Hepatocyte (in vitro differentiated cells): ENCODE measurements around the gene BAHCC1. TPM values are rescaled to one million over a fixed set of nuclear protein-coding genes. Genes with fewer than 3 reads are reported as not detected.

Source experiments
- DNase-seq: peaks from one replicate; pipeline ENCODE4 v3.0.0-alpha.2; 2016; ENCODE audit warnings: low spot score
- H2AFZ ChIP-seq: fragments of 200-600 bp; sonication (generic); 2 replicates; pipeline ENCODE4 v1.6.0; 2016; ENCODE audit warnings: antibody characterized with exemption, mild to moderate bottlenecking
- H3K27ac ChIP-seq: fragments of 200-600 bp; sonication (generic); 2 replicates; pipeline ENCODE4 v1.5.1; 2016; ENCODE audit warnings: mild to moderate bottlenecking
- H3K27me3 ChIP-seq: fragments of 200-600 bp; sonication (generic); 2 replicates; pipeline ENCODE4 v1.6.1; 2016
- H3K36me3 ChIP-seq: fragments of 200-600 bp; sonication (generic); replicated peaks from 2 replicates; pipeline ENCODE4 v1.5.1; 2016; ENCODE audit warnings: low read depth; ENCODE audit not compliant: insufficient read depth
- H3K4me1 ChIP-seq: fragments of 200-600 bp; sonication (generic); 2 replicates; pipeline ENCODE4 v1.5.1; 2016; ENCODE audit warnings: mild to moderate bottlenecking, moderate library complexity; ENCODE audit not compliant: insufficient read depth
- H3K4me2 ChIP-seq: fragments of 200-600 bp; sonication (generic); 2 replicates; pipeline ENCODE4 v1.6.0; 2016
- H3K4me3 ChIP-seq: fragments of 200-600 bp; sonication (generic); 2 replicates; pipeline ENCODE4 v1.5.1; 2016; ENCODE audit warnings: mild to moderate bottlenecking
- H3K79me2 ChIP-seq: fragments of 200-600 bp; sonication (generic); 2 replicates; pipeline ENCODE4 v1.6.0; 2017; ENCODE audit warnings: mild to moderate bottlenecking
- H3K9me2 ChIP-seq: fragments of 200-600 bp; sonication (generic); replicated peaks from 2 replicates; pipeline ENCODE4 v1.6.0; 2017; ENCODE audit warnings: mild to moderate bottlenecking; ENCODE audit not compliant: insufficient read depth
- H3K9me3 ChIP-seq: fragments of 200-600 bp; sonication (generic); 2 replicates; pipeline ENCODE4 v1.5.1; 2016; ENCODE audit warnings: low read depth, mild to moderate bottlenecking
- H4K20me1 ChIP-seq: fragments of 200-600 bp; sonication (generic); 2 replicates; pipeline ENCODE4 v1.6.0; 2016; ENCODE audit warnings: mild to moderate bottlenecking; ENCODE audit not compliant: insufficient read depth, poor library complexity, severe bottlenecking
- EZH2 ChIP-seq: fragments of 200-600 bp; sonication (generic); IDR thresholded peaks from 2 replicates; pipeline ENCODE4 v1.6.1; 2016; ENCODE audit warnings: antibody characterized with exemption, mild to moderate bottlenecking, borderline replicate concordance
- EZH2phosphoT487 ChIP-seq: fragments of 200-600 bp; sonication (generic); IDR thresholded peaks from one replicate; pipeline ENCODE4 v1.6.1; 2018; ENCODE audit warnings: antibody characterized with exemption, mild to moderate bottlenecking, low read depth, moderate library complexity; ENCODE audit not compliant: unreplicated experiment, severe bottlenecking
- WGBS: methylation state at CpG from one replicate; pipeline ENCODE4 v1.1.6; 2016; ENCODE audit warnings: low lambda C conversion rate; ENCODE audit errors: missing lambda C conversion rate; 5-methylcytosine and 5-hydroxymethylcytosine counted together
- polyA plus RNA-seq: library from polyadenylated mRNA; unstranded; fragments of >200 nt; fragmentation: Nextera tagmentation; extraction: Ambion mirVana; gene quantifications from 2 replicates; pipeline ENCODE4 v1.2.1, GENCODE V29; 2016
- total RNA-seq: library from RNA; depleted of rRNA; stranded (reverse); fragments of >200 nt; gene quantifications from 2 replicates; pipeline ENCODE4 v1.2.3, GENCODE V29; 2014
- TF ChIP-seq, protein P1 (sequence below): fragments of 200-600 bp; sonication (generic); IDR thresholded peaks from 2 replicates; pipeline ENCODE4 v1.5.1; 2016; ENCODE audit warnings: antibody characterized with exemption, mild to moderate bottlenecking; ENCODE audit not compliant: poor library complexity

BAHCC1 gene
- total and polyA plus RNA-seq, 2 experiments from 2014 or later = 6.4 to 6.6 TPM

DNA sequence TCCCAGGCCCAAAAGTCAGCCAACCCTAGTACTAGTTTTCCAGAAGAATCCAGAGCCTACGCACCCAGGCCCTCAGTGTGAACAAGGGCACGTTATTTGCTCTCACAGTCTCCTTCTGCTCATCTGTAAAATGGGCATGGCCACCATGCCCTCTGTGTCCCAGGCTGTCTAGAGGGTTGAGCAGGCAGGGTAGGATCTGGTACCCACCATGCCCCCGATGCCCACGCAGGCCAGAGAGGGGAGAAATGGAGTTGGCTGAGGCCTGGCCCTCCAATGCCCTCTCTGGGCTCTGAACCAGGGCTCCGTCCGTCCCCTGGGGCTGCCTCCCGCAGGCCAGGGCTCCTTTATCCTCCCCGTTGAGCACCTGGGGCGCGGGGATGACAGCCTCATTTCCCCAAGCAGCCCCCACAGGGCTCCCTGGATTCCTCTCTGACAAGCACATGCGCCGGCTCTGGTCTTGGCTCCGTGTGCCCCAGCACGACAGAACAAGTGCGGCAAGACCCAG lies 9.1 kb upstream of the BAHCC1 start:
- no peaks in the 10 kb centered on the region for H3K9me2 ChIP-seq
- H3K9me3 ChIP-seq = no peaks in the 10 kb centered on the region
- H3K36me3 ChIP-seq = no peaks in the 10 kb centered on the region
- H4K20me1 ChIP-seq = no peaks in the 10 kb centered on the region
- peak overlapping the region; percentile 97 for H3K4me2 ChIP-seq
- TF ChIP-seq EZH2 (no peak), EZH2phosphoT487 (no peak)
- TF ChIP-seq, protein P1, sequence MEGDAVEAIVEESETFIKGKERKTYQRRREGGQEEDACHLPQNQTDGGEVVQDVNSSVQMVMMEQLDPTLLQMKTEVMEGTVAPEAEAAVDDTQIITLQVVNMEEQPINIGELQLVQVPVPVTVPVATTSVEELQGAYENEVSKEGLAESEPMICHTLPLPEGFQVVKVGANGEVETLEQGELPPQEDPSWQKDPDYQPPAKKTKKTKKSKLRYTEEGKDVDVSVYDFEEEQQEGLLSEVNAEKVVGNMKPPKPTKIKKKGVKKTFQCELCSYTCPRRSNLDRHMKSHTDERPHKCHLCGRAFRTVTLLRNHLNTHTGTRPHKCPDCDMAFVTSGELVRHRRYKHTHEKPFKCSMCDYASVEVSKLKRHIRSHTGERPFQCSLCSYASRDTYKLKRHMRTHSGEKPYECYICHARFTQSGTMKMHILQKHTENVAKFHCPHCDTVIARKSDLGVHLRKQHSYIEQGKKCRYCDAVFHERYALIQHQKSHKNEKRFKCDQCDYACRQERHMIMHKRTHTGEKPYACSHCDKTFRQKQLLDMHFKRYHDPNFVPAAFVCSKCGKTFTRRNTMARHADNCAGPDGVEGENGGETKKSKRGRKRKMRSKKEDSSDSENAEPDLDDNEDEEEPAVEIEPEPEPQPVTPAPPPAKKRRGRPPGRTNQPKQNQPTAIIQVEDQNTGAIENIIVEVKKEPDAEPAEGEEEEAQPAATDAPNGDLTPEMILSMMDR = no peak
- H3K27me3 ChIP-seq = no peaks in the 10 kb centered on the region
- H3K79me2 ChIP-seq = peaks cover 39% of the 10 kb centered on the region
- H2AFZ ChIP-seq = peak overlapping the region; percentile 22
- peaks cover 54% of the 10 kb centered on the region for H3K4me1 ChIP-seq
- WGBS = 59% methylated on average over 15 of the region's 15 CpGs
- H3K4me3 ChIP-seq = peak overlapping the region; percentile 89
- no peak for DNase-seq
- H3K27ac ChIP-seq = peak overlapping the region; percentile 99

DNA sequence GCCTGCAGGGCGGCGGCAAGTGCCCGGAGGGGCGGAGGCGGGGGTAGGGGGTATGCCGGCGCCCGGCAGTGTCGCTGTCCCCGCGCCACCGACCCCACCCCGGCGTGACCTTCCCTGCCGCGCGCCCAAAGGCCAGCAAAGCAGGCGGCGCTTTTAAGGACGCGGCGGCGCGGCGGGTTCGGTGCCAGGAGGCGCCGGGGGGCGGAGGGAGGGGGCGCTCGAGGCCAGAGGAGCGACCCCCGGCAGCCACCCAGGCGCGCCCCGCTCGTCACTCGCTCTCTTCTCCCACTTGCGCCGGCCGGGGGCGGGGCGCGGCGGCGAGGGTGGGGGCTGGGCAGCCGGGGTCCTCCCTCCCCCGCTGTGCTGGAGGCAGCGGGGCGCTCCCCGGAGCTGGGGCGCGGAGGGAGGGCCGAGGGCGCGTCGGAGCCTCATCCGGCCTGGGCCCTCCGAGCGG lies 8.6 kb upstream of the BAHCC1 start:
- no peaks in the 10 kb centered on the region for H3K27me3 ChIP-seq

DNA sequence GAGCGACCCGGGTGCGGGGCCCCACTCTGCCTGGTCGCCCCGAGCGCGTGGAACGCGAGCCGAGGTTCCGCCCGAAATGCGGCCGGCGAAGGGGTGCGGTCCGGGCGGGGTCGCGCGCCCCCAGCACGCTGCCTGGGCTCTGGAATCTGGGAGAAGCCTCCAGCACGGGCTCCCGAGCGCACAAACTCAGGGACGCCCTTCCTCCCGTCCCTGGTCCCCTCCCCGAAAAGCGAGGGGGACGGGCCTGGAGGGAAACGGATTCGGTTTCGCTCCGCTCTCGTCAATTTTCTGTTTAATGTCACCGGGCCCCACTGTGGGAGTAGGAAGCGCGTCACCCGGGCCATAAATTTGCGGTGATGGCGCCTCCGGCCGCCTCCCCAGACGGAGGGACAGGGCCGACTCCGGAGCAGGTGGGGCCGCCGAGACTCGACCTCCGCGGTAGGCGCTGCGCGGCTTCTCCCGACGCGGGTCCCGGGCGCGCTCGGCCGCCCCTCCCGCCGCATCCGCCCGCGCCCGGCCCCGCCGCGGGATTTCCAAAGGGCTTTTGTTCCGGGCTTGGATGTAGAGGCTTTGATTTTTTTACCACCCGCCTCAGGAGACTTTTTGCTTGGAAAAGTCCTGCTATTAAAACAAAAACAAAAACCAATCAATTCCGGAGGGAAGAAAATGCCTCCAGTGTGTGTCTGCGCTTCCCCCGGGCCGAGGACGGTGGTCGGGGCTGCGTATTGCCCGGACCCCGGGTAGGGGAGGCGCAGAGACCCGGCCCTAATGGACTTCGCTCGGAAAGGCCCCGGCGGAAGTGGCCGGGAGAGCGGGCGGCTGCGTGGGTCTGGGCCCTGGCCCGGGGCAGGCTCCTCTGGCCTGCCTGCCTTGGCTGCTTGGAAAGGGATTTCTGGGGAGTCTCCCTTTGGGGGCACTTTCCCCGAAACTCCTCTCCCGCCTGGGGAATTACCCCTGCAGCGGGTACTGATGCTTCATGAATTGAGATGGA lies 7.9 kb upstream of the BAHCC1 start:
- Histone ChIP-seq H3K36me3 (no peaks in the 10 kb centered on the region), H3K4me1 (peaks cover 66% of the 10 kb centered on the region), H3K79me2 (peaks cover 51% of the 10 kb centered on the region), H3K4me2 (peak overlapping the region; percentile 97), H3K9me3 (no peaks in the 10 kb centered on the region), H2AFZ (peak overlapping the region; percentile 22), H3K4me3 (peak overlapping the region; percentile 89), H3K9me2 (no peaks in the 10 kb centered on the region), H3K27ac (peak overlapping the region; percentile 99), H3K27me3 (no peaks in the 10 kb centered on the region), H4K20me1 (peaks cover 3% of the 10 kb centered on the region)
- peak; percentile 80 for DNase-seq
- no peak for TF ChIP-seq EZH2
- TF ChIP-seq, protein P1 = no peak
- no peak for TF ChIP-seq EZH2phosphoT487
- 7% methylated on average over 74 of the region's 96 CpGs for WGBS

More for the DNA sequence above, 8.6 kb upstream of the BAHCC1 start:
- Histone ChIP-seq H4K20me1 (no peaks in the 10 kb centered on the region), H3K4me1 (peaks cover 59% of the 10 kb centered on the region), H3K4me3 (peak overlapping the region; percentile 89), H3K9me3 (no peaks in the 10 kb centered on the region), H3K79me2 (peaks cover 43% of the 10 kb centered on the region), H3K36me3 (no peaks in the 10 kb centered on the region), H3K9me2 (no peaks in the 10 kb centered on the region), H3K4me2 (peak overlapping the region; percentile 97), H2AFZ (peak overlapping the region; percentile 22), H3K27ac (peak overlapping the region; percentile 99)
- peak; percentile 75 for DNase-seq
- TF ChIP-seq, protein P1 = no peak
- TF ChIP-seq EZH2 (no peak), EZH2phosphoT487 (no peak)
- WGBS = 3% methylated on average over 14 of the region's 60 CpGs
